ENCODE data around the gene ADAMTS12. TPM values are rescaled to one million over a fixed set of nuclear protein-coding genes. Genes with fewer than 3 reads are reported as not detected.

ADAMTS12 gene
- total RNA-seq, 1 experiment from 2014 or later: 6.2 TPM

GRCh38 chr5:33742181-33742580 lies 149.6 kb downstream of the ADAMTS12 start:
- no peak overlapping the region for H3K56ac ChIP-seq (ENCODE audit: insufficient read length, low read depth, low read length)
- H4K91ac ChIP-seq (ENCODE audit: insufficient read length, low read depth, low read length): no peak overlapping the region
- H3K27me3 ChIP-seq (ENCODE audit: insufficient read depth, low read length): no peaks in the 10 kb centered on the region
- no peak overlapping the region for H2AFZ ChIP-seq (ENCODE audit: low read length)
- H3K23ac ChIP-seq (ENCODE audit: insufficient read length, low read depth, low read length): no peak overlapping the region
- no peak overlapping the region for H4K8ac ChIP-seq (replicated peaks; ENCODE audit: insufficient read length, low read depth, low read length)
- peaks cover 22% of the 10 kb centered on the region in 2 experiments for H3K4me1 Mint-ChIP-seq
- no peaks in the 10 kb centered on the region for H3K79me1 ChIP-seq (ENCODE audit: insufficient read depth, low read depth, low read length, poor library complexity, severe bottlenecking)
- no peak overlapping the region for H3K4ac ChIP-seq (ENCODE audit: low read depth, low read length)
- no peaks in the 10 kb centered on the region for H3K79me2 ChIP-seq (ENCODE audit: insufficient read depth, low read length)
- H3K9me3 ChIP-seq (ENCODE audit: control insufficient read depth, low read depth, low read length): no peaks in the 10 kb centered on the region
- H3K9ac ChIP-seq (ENCODE audit: extremely low read depth, insufficient read length, low read length): no peak overlapping the region
- no CpG with 5 or more reads among the region's 2 CpGs for WGBS (ENCODE audit: extremely low coverage, insufficient read length, low lambda C conversion rate)
- H3K9me3 Mint-ChIP-seq: no peaks in the 10 kb centered on the region
- no peak overlapping the region for H3K4me3 Mint-ChIP-seq
- H3K36me3 Mint-ChIP-seq (ENCODE audit: insufficient read depth in 1 of 3, low read depth in 3 of 3): no peaks in the 10 kb centered on the region
- no peak overlapping the region for H2BK20ac ChIP-seq (ENCODE audit: low read depth, low read length, poor library complexity, severe bottlenecking)
- no peak overlapping the region for H3K27ac Mint-ChIP-seq
- H2AK5ac ChIP-seq (ENCODE audit: insufficient read length, low read length): no peak overlapping the region
- no peaks in the 10 kb centered on the region for H3K23me2 ChIP-seq (ENCODE audit: insufficient read length, low read depth, low read length, poor library complexity, severe bottlenecking)
- DNase-seq: no peak
- H3K27me3 Mint-ChIP-seq (ENCODE audit: low read depth): no peaks in the 10 kb centered on the region
- H3K14ac ChIP-seq (ENCODE audit: insufficient read depth, low read length): no peak overlapping the region
- no peak overlapping the region for H3K27ac ChIP-seq (ENCODE audit: insufficient read length, low read depth, low read length)
- TF ChIP-seq CTCF (conservative IDR thresholded peaks at IDR 0.05): no peak
- H2BK120ac ChIP-seq (ENCODE audit: low read depth, low read length, poor library complexity, severe bottlenecking): no peak overlapping the region
- H3K18ac ChIP-seq (ENCODE audit: insufficient read length, low read depth, low read length): no peak overlapping the region
- no peak overlapping the region for H2BK5ac ChIP-seq (ENCODE audit: insufficient read length, low read length)
- no peak overlapping the region for H3K4me2 ChIP-seq (ENCODE audit: insufficient read depth, insufficient read length, low read length)
- no peak overlapping the region for H3T11ph ChIP-seq (ENCODE audit: low read length)
- no peak overlapping the region for H2BK12ac ChIP-seq (ENCODE audit: insufficient read length, low read depth, low read length)
- H3K4me1 ChIP-seq (ENCODE audit: insufficient read depth, low read length): peaks cover 5% of the 10 kb centered on the region; the same call in 1 of the 2 replicates
- H4K20me1 ChIP-seq (ENCODE audit: control insufficient read depth, insufficient read depth, insufficient read length): no peaks in the 10 kb centered on the region
- H4K5ac ChIP-seq (ENCODE audit: insufficient read length, low read depth, low read length): no peak overlapping the region
- no peak overlapping the region for H2BK15ac ChIP-seq (ENCODE audit: low read depth, low read length)

Data from H9 (cell line).